ENCODE data around the gene BRME1.

DNA sequence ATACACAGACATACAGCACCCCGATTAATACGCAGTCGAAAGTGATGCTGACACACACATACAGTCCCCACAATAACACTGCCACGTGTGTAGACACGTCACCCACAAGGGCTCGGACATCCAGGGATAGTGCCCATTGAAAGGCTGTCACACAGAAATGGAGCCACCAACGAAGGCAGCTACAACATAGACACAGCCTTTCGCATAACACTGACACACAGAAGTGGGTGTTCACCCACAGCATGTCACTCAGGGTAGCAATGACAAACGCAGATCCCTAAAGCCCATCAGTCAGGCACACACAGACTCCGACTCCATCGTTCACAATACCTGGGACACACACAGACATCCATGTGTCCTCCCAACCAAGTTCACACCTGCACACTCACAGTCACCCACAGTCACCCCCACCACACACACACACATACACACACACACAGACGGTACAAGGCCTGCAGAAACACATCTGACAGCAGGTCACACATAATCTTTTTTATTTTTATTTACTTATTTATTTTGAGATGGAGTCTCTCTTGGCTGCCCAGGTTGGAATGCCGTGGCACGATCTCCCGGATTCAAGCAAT is 39.4 kb downstream of the BRME1 start:
- no peak for TF ChIP-seq CTCF (IDR thresholded peaks at IDR 0.05)
- no peak for TF ChIP-seq POLR2A (IDR thresholded peaks at IDR 0.05)
